PFSK-1 (cell line): ENCODE results near the gene MTFMT.

Source experiments
- FOXP2 ChIP-seq: optimal IDR thresholded peaks from 2 replicates; pipeline ENCODE3; 2011; ENCODE audit warnings: borderline replicate concordance, control low read depth, inconsistent platforms; ENCODE audit not compliant: insufficient read depth; ENCODE audit errors: extremely low read length, extremely low read depth
- POLR2AphosphoS5 ChIP-seq: IDR thresholded peaks from 2 replicates; pipeline ENCODE4 v1.6.1; 2012; ENCODE audit warnings: low read depth, mild to moderate bottlenecking, control low read depth, low read length, moderate library complexity
- SIN3A ChIP-seq: IDR thresholded peaks from 2 replicates; pipeline ENCODE4 v1.6.1; 2012; ENCODE audit warnings: mild to moderate bottlenecking, low read length, moderate library complexity, borderline replicate concordance; ENCODE audit not compliant: insufficient read depth
- TAF1 ChIP-seq: IDR thresholded peaks from 2 replicates; pipeline ENCODE4 v1.6.1; 2012; ENCODE audit warnings: low read length, control low read depth, borderline replicate concordance; ENCODE audit not compliant: insufficient read depth
- TF ChIP-seq, protein P1 (sequence below), 2 experiments: IDR thresholded peaks; 2 replicates each; pipeline versions ENCODE4 v1.6.1 to v1.8.0; 2011 to 2012; ENCODE audit warnings: low read depth in 2 of 2, low read length in 2 of 2, control low read depth in 1 of 2, inconsistent platforms in 1 of 2, mild to moderate bottlenecking in 1 of 2, moderate library complexity in 1 of 2; ENCODE audit not compliant: insufficient read depth in 1 of 2

Gene MTFMT

GRCh38 chr15:65067317-65067644 lies 37.8 kb upstream of the MTFMT start:
- TF ChIP-seq FOXP2 (no peak), SIN3A (no peak), POLR2AphosphoS5 (no peak), TAF1 (no peak)
- TF ChIP-seq, protein P1, sequence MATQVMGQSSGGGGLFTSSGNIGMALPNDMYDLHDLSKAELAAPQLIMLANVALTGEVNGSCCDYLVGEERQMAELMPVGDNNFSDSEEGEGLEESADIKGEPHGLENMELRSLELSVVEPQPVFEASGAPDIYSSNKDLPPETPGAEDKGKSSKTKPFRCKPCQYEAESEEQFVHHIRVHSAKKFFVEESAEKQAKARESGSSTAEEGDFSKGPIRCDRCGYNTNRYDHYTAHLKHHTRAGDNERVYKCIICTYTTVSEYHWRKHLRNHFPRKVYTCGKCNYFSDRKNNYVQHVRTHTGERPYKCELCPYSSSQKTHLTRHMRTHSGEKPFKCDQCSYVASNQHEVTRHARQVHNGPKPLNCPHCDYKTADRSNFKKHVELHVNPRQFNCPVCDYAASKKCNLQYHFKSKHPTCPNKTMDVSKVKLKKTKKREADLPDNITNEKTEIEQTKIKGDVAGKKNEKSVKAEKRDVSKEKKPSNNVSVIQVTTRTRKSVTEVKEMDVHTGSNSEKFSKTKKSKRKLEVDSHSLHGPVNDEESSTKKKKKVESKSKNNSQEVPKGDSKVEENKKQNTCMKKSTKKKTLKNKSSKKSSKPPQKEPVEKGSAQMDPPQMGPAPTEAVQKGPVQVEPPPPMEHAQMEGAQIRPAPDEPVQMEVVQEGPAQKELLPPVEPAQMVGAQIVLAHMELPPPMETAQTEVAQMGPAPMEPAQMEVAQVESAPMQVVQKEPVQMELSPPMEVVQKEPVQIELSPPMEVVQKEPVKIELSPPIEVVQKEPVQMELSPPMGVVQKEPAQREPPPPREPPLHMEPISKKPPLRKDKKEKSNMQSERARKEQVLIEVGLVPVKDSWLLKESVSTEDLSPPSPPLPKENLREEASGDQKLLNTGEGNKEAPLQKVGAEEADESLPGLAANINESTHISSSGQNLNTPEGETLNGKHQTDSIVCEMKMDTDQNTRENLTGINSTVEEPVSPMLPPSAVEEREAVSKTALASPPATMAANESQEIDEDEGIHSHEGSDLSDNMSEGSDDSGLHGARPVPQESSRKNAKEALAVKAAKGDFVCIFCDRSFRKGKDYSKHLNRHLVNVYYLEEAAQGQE (IDR thresholded peaks at IDR 0.05; ENCODE audit: insufficient read depth in 1 of 2, low read depth in 2 of 2, low read length in 2 of 2): no peak

- no peak for TF ChIP-seq TAF1
- no peak for TF ChIP-seq SIN3A
- TF ChIP-seq, protein P1 (IDR thresholded peaks at IDR 0.05; ENCODE audit: insufficient read depth in 1 of 2, low read depth in 2 of 2, low read length in 2 of 2): no peak
- TF ChIP-seq FOXP2: no peak
Observed at GRCh38 chr15:65066635-65067316, 37.3 kb upstream of the MTFMT start.

- TF ChIP-seq SIN3A: no peak
- TF ChIP-seq POLR2AphosphoS5: no peak
- TF ChIP-seq, protein P1 (IDR thresholded peaks at IDR 0.05; ENCODE audit: insufficient read depth in 1 of 2, low read depth in 2 of 2, low read length in 2 of 2): no peak
- TF ChIP-seq FOXP2: no peak
- TF ChIP-seq TAF1: no peak
Observed at GRCh38 chr15:65066001-65066634, 36.7 kb upstream of the MTFMT start.

GRCh38 chr15:65062726-65063125 lies 33.3 kb upstream of the MTFMT start:
- TF ChIP-seq TAF1: no peak
- no peak for TF ChIP-seq SIN3A
- TF ChIP-seq FOXP2: no peak
- TF ChIP-seq, protein P1 (IDR thresholded peaks at IDR 0.05; ENCODE audit: insufficient read depth in 1 of 2, low read depth in 2 of 2, low read length in 2 of 2): no peak
- no peak for TF ChIP-seq POLR2AphosphoS5
